K562 (cell line): ENCODE measurements around the gene EDNRB. TPM values are rescaled to one million over a fixed set of nuclear protein-coding genes. Genes with fewer than 3 reads are reported as not detected.

Experiments used
- ATAC-seq: fragments of 200-7000 bp; cut with Tn5 transposase; 3 replicates; pipeline ENCODE4 v1.9.1; 2020; ENCODE audit warnings: moderate library complexity
- BruUV-seq: library from RNA; stranded (reverse); fragments of 400-500 nt; replicated peaks from 2 replicates; lab custom pipeline; 2021; lab: Mats Ljungman, UMichigan
- CTCF ChIA-PET: fragments of 300-600 bp; formaldehyde crosslinking; extraction: SDS; loops from one replicate; lab custom pipeline; 2021; ENCODE audit warnings: low intra/inter-chr PET ratio; lab: Yijun Ruan, JAX
- POLR2A ChIA-PET: fragments of 300-600, 350-650 bp; sonication (Branson Sonifier 250); formaldehyde crosslinking; extraction: SDS; loops from one replicate; lab custom pipeline; 2021; ENCODE audit warnings: antibody characterized with exemption, inconsistent platforms; lab: Yijun Ruan, JAX
- DNase-seq, 4 experiments: peaks; one replicate each; pipeline versions ENCODE4 v3.0.0 to v3.0.0-alpha.2; 2011 to 2018; ENCODE audit warnings: low spot score in 3 of 4, mixed read lengths in 3 of 4; ENCODE audit errors: extremely low read depth in 1 of 4
- FAIRE-seq: peaks from 2 replicates; lab custom pipeline; 2011; peaks lifted over from hg19 to GRCh38; lab: Jason Lieb, UNC
- H2AFZ ChIP-seq: 2 replicates; pipeline ENCODE4 v1.6.0; 2011; ENCODE audit warnings: low read depth, low read length, control low read depth, inconsistent platforms
- H3K27ac ChIP-seq: fragments of 200-600 bp; 3 replicates; pipeline ENCODE4 v1.8.0; 2011; ENCODE audit warnings: low read depth, mild to moderate bottlenecking, control low read depth, inconsistent platforms, low read length, moderate library complexity, mixed read lengths; ENCODE audit errors: extremely low read depth
- H3K27me3 ChIP-seq, 2 experiments: fragments of 300-600 bp in 1 of 2; 2 replicates in 1 of 2; 3 replicates in 1 of 2; pipeline versions ENCODE4 v1.6.0 to v1.8.0; 2011; ENCODE audit warnings: inconsistent platforms in 2 of 2, low read length in 2 of 2, mild to moderate bottlenecking in 1 of 2, mixed read lengths in 1 of 2, moderate library complexity in 1 of 2; ENCODE audit not compliant: control insufficient read depth in 2 of 2, insufficient read depth in 2 of 2
- H3K36me3 ChIP-seq: fragments of 300-600 bp; 3 replicates; pipeline ENCODE4 v1.8.0; 2011; ENCODE audit warnings: mild to moderate bottlenecking, low read length, inconsistent platforms; ENCODE audit not compliant: control insufficient read depth, insufficient read depth
- H3K4me1 ChIP-seq, 2 experiments: fragments of 200-600 bp in 1 of 2; replicated peaks in 1 of 2; 2 replicates in 1 of 2; 3 replicates in 1 of 2; pipeline versions ENCODE4 v1.5.1 to v1.8.0; 2011; ENCODE audit warnings: inconsistent platforms in 2 of 2, low read length in 2 of 2, mild to moderate bottlenecking in 1 of 2, mixed read lengths in 1 of 2, moderate library complexity in 1 of 2; ENCODE audit not compliant: control insufficient read depth in 2 of 2, insufficient read depth in 2 of 2
- H3K4me2 ChIP-seq: 2 replicates; pipeline ENCODE4 v1.6.1; 2011; ENCODE audit warnings: low read length, control low read depth, inconsistent platforms, mixed read lengths; ENCODE audit not compliant: insufficient read depth
- H3K4me3 ChIP-seq: fragments of 200-600 bp; sonication (generic), shearing (Covaris generic); 2 replicates; pipeline ENCODE4 v1.5.1; 2016; ENCODE audit warnings: control low read depth, inconsistent platforms
- H3K79me2 ChIP-seq: fragments of 200-600 bp; 3 replicates; pipeline ENCODE4 v1.8.0; 2011; ENCODE audit warnings: low read length, inconsistent platforms; ENCODE audit not compliant: control insufficient read depth, insufficient read depth
- H3K9ac ChIP-seq, 2 experiments: 2 replicates each; pipeline versions ENCODE4 v1.6.0 to v1.6.1; 2011; ENCODE audit warnings: low read depth in 2 of 2, low read length in 2 of 2, control low read depth in 1 of 2, inconsistent platforms in 1 of 2, mild to moderate bottlenecking in 1 of 2, mixed read lengths in 1 of 2; ENCODE audit not compliant: insufficient read depth in 1 of 2
- H3K9me1 ChIP-seq: one replicate; pipeline ENCODE4 v1.6.0; 2011; ENCODE audit warnings: inconsistent platforms, mild to moderate bottlenecking, low read length, moderate library complexity; ENCODE audit not compliant: control insufficient read depth, insufficient read depth
- H3K9me3 ChIP-seq: replicated peaks from 2 replicates; pipeline ENCODE4 v1.5.1; 2011; ENCODE audit warnings: low read depth, low read length, inconsistent platforms; ENCODE audit not compliant: control insufficient read depth, insufficient read depth
- H4K20me1 ChIP-seq: replicated peaks from 2 replicates; pipeline ENCODE4 v1.6.1; 2011; ENCODE audit warnings: low read length, inconsistent platforms, mixed read lengths; ENCODE audit not compliant: control insufficient read depth, insufficient read depth
- NCOA6 ChIP-seq: fragments of 450-650 bp; IDR thresholded peaks from 2 replicates; pipeline ENCODE4 v1.6.1; 2017; ENCODE audit warnings: mild to moderate bottlenecking
- RUNX1 ChIP-seq: sonication (generic); IDR thresholded peaks from 2 replicates; pipeline ENCODE4 v1.6.1; 2016; ENCODE audit warnings: antibody characterized with exemption, low read depth
- SMC3 ChIP-seq: conservative IDR thresholded peaks from 2 replicates; pipeline ENCODE4 v1.6.1; 2011; ENCODE audit warnings: low read depth, low read length, improper control_type of control experiment; ENCODE audit not compliant: insufficient read depth
- SNAPC5 ChIP-seq: fragments of 250-450 bp; sonication (Bioruptor Pico); IDR thresholded peaks from 2 replicates; pipeline ENCODE4 v1.8.0; 2021; ENCODE audit warnings: moderate library complexity, mild to moderate bottlenecking, inconsistent platforms
- THRA ChIP-seq: fragments of 450-650 bp; IDR thresholded peaks from 2 replicates; pipeline ENCODE4 v1.6.1; 2017; ENCODE audit warnings: mild to moderate bottlenecking, moderate library complexity
- ZC3H11A ChIP-seq: IDR thresholded peaks from 2 replicates; pipeline ENCODE4 v1.6.1; 2012; ENCODE audit warnings: low read depth, low read length, improper control_type of control experiment
- ZFP1 ChIP-seq: fragments of 450-650 bp; formaldehyde crosslinking; IDR thresholded peaks from 2 replicates; pipeline ENCODE4 v1.4.0; 2020; ENCODE audit warnings: mild to moderate bottlenecking, mixed read lengths
- WGBS: fragments of 100-300 bp; shearing (Covaris generic); methylation state at CpG from one replicate; pipeline ENCODE4 v1.1.6; 2016; ENCODE audit warnings: low coverage, mixed read lengths; ENCODE audit not compliant: insufficient coverage; ENCODE audit errors: missing lambda C conversion rate; 5-methylcytosine and 5-hydroxymethylcytosine counted together
- in situ Hi-C: fragments of 300-500 bp; cut with MboI; formaldehyde crosslinking; loops from 4 replicates; pipeline ENCODE4 v1.15.0; 2018; ENCODE audit warnings: inconsistent platforms, mixed read lengths
- intact Hi-C: fragments of 100-400 bp; cut with micrococcal nuclease; formaldehyde crosslinking; loops from 2 replicates; pipeline ENCODE4 v1.14.2; 2022
- polyA plus RNA-seq, 8 experiments: library from polyadenylated mRNA; depleted of rRNA in 4 of 8; stranded (reverse) in 5 of 8; unstranded in 3 of 8; fragments of >200 nt; fragmentation: Nextera tagmentation in 2 of 8; fragmentation: Illumina TruSeq in 1 of 8; extraction: Ambion mirVana in 2 of 8; extraction: Trizol in 1 of 8; gene quantifications; 2 replicates each; pipeline versions ENCODE4 v1.2.1 to v1.2.3, GENCODE V29; 2011 to 2014; ENCODE audit warnings: inconsistent platforms in 1 of 8, missing spikeins in 1 of 8
- total RNA-seq, 7 experiments: library from RNA; depleted of rRNA in 6 of 7; stranded (reverse); fragments of >200 nt in 6 of 7; fragmentation: Illumina TruSeq in 2 of 7; extraction: Trizol in 2 of 7; gene quantifications; 2 replicates each; pipeline versions ENCODE4 v1.2.1 to v1.2.3, GENCODE V29; 2011 to 2021; ENCODE audit warnings: low replicate concordance in 1 of 7

EDNRB gene
- total and polyA plus RNA-seq, 9 of the 15 experiments (the other 6 are each of a cell fraction or from before 2014, with no cell fraction given) = 0.04 TPM; not detected in 8

GRCh38 chr13:77911751-77912150 is 6.9 kb downstream of the EDNRB start (continued):
- no peak for TF ChIP-seq SNAPC5 (CRISPR knock-in tag)
- no peak for TF ChIP-seq SMC3

GRCh38 chr13:77909827-77910226 is 8.8 kb downstream of the EDNRB start:
- H3K4me2 ChIP-seq = no peak overlapping the region
- in situ Hi-C loops = no loop called here
- ATAC-seq = no peak
- no peaks in the 10 kb centered on the region; the same call in 1 of the 2 replicates for H3K9me3 ChIP-seq
- H3K4me1 ChIP-seq = no peaks in the 10 kb centered on the region
- no peak overlapping the region for H2AFZ ChIP-seq
- H3K9me1 ChIP-seq = no peaks in the 10 kb centered on the region
- H3K79me2 ChIP-seq = no peaks in the 10 kb centered on the region
- ChIA-PET POLR2A (no interaction called here), CTCF (no interaction called here)
- H3K27me3 ChIP-seq = no peaks in the 10 kb centered on the region
- WGBS = 12% methylated on average over 3 of the region's 3 CpGs
- intact Hi-C loops = no loop called here
- H3K9ac ChIP-seq = no peak overlapping the region
- H3K27ac ChIP-seq = no peak overlapping the region
- H4K20me1 ChIP-seq = no peaks in the 10 kb centered on the region
- H3K36me3 ChIP-seq = no peaks in the 10 kb centered on the region
- no peak for DNase-seq
- BruUV-seq = no TSS peak
- FAIRE-seq = no peak
- no peak for TF ChIP-seq ZFP1 (CRISPR knock-in tag)
- no peak for TF ChIP-seq ZC3H11A
- no peak for TF ChIP-seq RUNX1
- no peak for TF ChIP-seq NCOA6
- TF ChIP-seq THRA = no peak
- no peak overlapping the region for H3K4me3 ChIP-seq
